ENCODE results near the gene ZBTB7C. TPM values are rescaled to one million over a fixed set of nuclear protein-coding genes. Genes with fewer than 3 reads are reported as not detected.

Gene ZBTB7C
- total and polyA plus RNA-seq, 10 of the 15 experiments (the other 5 are each of a cell fraction or from before 2014, with no cell fraction given): under 0.01 to 0.08 (median 0.01) TPM; not detected in 7

- TF ChIP-seq ZNF207 (IDR thresholded peaks at IDR 0.05; ENCODE audit: borderline replicate concordance): no peak
- TF ChIP-seq TCF3 (IDR thresholded peaks at IDR 0.05; ENCODE audit: borderline replicate concordance, insufficient read depth, low read depth, low read length): no peak
- no peak for TF ChIP-seq JUNB (IDR thresholded peaks at IDR 0.05)
- no peak for TF ChIP-seq EP300 (IDR thresholded peaks at IDR 0.05; ENCODE audit: borderline replicate concordance in 1 of 2, control insufficient read depth in 1 of 2, low read depth in 2 of 2, low read length in 2 of 2)
- TF ChIP-seq IKZF2 (IDR thresholded peaks at IDR 0.05): no peak
- no peak for TF ChIP-seq CHD1 (IDR thresholded peaks at IDR 0.05; ENCODE audit: low read depth, low read length)
- TF ChIP-seq E2F8 (IDR thresholded peaks at IDR 0.05; ENCODE audit: low read depth, partially characterized antibody): no peak
- no peak for TF ChIP-seq RFX5 (IDR thresholded peaks at IDR 0.05; ENCODE audit: low read depth, low read length)
Observed at GRCh38 chr18:48317781-48318381, 91.3 kb downstream of the ZBTB7C start (continued).

GRCh38 chr18:48316177-48316576 lies 93.0 kb downstream of the ZBTB7C start:
- no peak for FAIRE-seq
- TF ChIP-seq E2F8 (IDR thresholded peaks at IDR 0.05; ENCODE audit: low read depth, partially characterized antibody) (no peak), ZNF24 (IDR thresholded peaks at IDR 0.05) (no peak), REST (IDR thresholded peaks at IDR 0.05; ENCODE audit: low read depth, low read length) (no peak), PAX5 (IDR thresholded peaks at IDR 0.05; ENCODE audit: borderline replicate concordance, low read depth, low read length) (no peak), CBX5 (IDR thresholded peaks at IDR 0.05; ENCODE audit: low read depth) (no peak), RBBP5 (conservative IDR thresholded peaks at IDR 0.05) (no peak), RAD51 (IDR thresholded peaks at IDR 0.05) (no peak)

More at GRCh38 chr18:48316177-48316576, 93.0 kb downstream of the ZBTB7C start:
- DNase-seq (ENCODE audit: low read depth, low spot score) (no peak), ATAC-seq (no peak)
- ChIA-PET POLR2A (no interaction called here), CTCF (no interaction called here), RAD21 (ENCODE audit: unreplicated experiment) (no interaction called here), SMC1A (ENCODE audit: uncharacterized antibody, unreplicated experiment) (no interaction called here)
- Histone ChIP-seq H3K36me3 (ENCODE audit: control insufficient read depth in 2 of 2, insufficient read depth in 2 of 2, low read length in 1 of 2) (no peaks in the 10 kb centered on the region), H3K27ac (ENCODE audit: control insufficient read depth, insufficient read depth) (no peak overlapping the region), H3K4me1 (ENCODE audit: control insufficient read depth, insufficient read depth, low read length) (no peaks in the 10 kb centered on the region), H3K79me2 (ENCODE audit: control insufficient read depth, insufficient read depth, low read length) (no peaks in the 10 kb centered on the region), H3K27me3 (replicated peaks in 1 of 2; ENCODE audit: control insufficient read depth in 2 of 2, insufficient read depth in 2 of 2, low read length in 1 of 2) (peaks cover 0 to 5% of the 10 kb centered on the region in 2 experiments; a peak in 3 of 4 replicates), H2AFZ (ENCODE audit: control insufficient read depth, low read depth, low read length) (no peak overlapping the region), H4K20me1 (ENCODE audit: control insufficient read depth, insufficient read depth) (no peaks in the 10 kb centered on the region), H3K4me3 (no peak overlapping the region), H3K9ac (ENCODE audit: control insufficient read depth, insufficient read depth, low read length) (no peak overlapping the region), H3K4me2 (ENCODE audit: control insufficient read depth, insufficient read depth) (no peak overlapping the region), H3K9me3 (replicated peaks; ENCODE audit: control insufficient read depth, insufficient read depth, low read length) (no peaks in the 10 kb centered on the region; the same call in 2 of the 3 replicates)
- intact Hi-C loops (cut with micrococcal nuclease; ENCODE audit: unreplicated experiment) (no loop called here), in situ Hi-C loops (cut with MboI) (no loop called here)
- 13% methylated on average over 3 of the region's 3 CpGs for WGBS (ENCODE audit: insufficient coverage, insufficient replicate concordance, low lambda C conversion rate, missing lambda C conversion rate)
- BruUV-seq (replicated peaks): no TSS peak

All from GM12878 (cell line).